NCI-H748 treated with DMSO at 0.1 percent for 48 hours (cell line): ENCODE measurements around the gene TXNRD2.
"Not testable (repeated sequence)": the region's sequence is repeated elsewhere in the genome, so short reads cannot be mapped to it uniquely, and the experiment has no call there.

Experiments used
- DNase-seq: peaks from one replicate; lab custom pipeline; 2025; lab: John Stamatoyannopoulos, UW

Gene TXNRD2

GRCh38 chr22:19923914-19924513 lies 17.6 kb downstream of the TXNRD2 start:
- DNase-seq, result no peak

GRCh38 chr22:19921544-19922081 lies 20.0 kb downstream of the TXNRD2 start:
- DNase-seq, result no peak

- no peak for DNase-seq
Observed at GRCh38 chr22:19919701-19920363, 21.8 kb downstream of the TXNRD2 start.

- DNase-seq, result no peak
Observed at GRCh38 chr22:19918332-19919106, 23.1 kb downstream of the TXNRD2 start.

- DNase-seq, result no peak
Observed at GRCh38 chr22:19917389-19918138, 24.1 kb downstream of the TXNRD2 start.

- DNase-seq, result no peak
Observed at GRCh38 chr22:19916941-19917340, 24.7 kb downstream of the TXNRD2 start.

- no peak for DNase-seq
Observed at GRCh38 chr22:19916006-19916405, 25.6 kb downstream of the TXNRD2 start.

GRCh38 chr22:19915287-19915954 lies 26.2 kb downstream of the TXNRD2 start:
- no peak for DNase-seq

GRCh38 chr22:19914201-19914943 lies 27.2 kb downstream of the TXNRD2 start:
- no peak for DNase-seq

GRCh38 chr22:19913337-19913936 lies 28.2 kb downstream of the TXNRD2 start:
- no peak for DNase-seq

GRCh38 chr22:19912271-19912999 lies 29.2 kb downstream of the TXNRD2 start:
- DNase-seq, result no peak

- no peak for DNase-seq
Observed at GRCh38 chr22:19911540-19912270, 29.9 kb downstream of the TXNRD2 start.

GRCh38 chr22:19910180-19910744 lies 31.4 kb downstream of the TXNRD2 start:
- DNase-seq, result no peak

GRCh38 chr22:19909350-19910179 lies 32.1 kb downstream of the TXNRD2 start:
- DNase-seq, result peak; percentile 7

- not testable (repeated sequence) for DNase-seq
Observed at GRCh38 chr22:19907902-19908301, 33.7 kb downstream of the TXNRD2 start.

GRCh38 chr22:19906864-19907263 lies 34.8 kb downstream of the TXNRD2 start:
- DNase-seq, result not testable (repeated sequence)

GRCh38 chr22:19905347-19906276 lies 36.0 kb downstream of the TXNRD2 start:
- DNase-seq, result no peak
